ENCODE results near the gene PPIP5K1. TPM values are rescaled to one million over a fixed set of nuclear protein-coding genes. Genes with fewer than 3 reads are reported as not detected.

PPIP5K1 gene
- total and polyA plus RNA-seq, 7 donors, result 4.8 to 44.6 (median 13.7) TPM

DNA sequence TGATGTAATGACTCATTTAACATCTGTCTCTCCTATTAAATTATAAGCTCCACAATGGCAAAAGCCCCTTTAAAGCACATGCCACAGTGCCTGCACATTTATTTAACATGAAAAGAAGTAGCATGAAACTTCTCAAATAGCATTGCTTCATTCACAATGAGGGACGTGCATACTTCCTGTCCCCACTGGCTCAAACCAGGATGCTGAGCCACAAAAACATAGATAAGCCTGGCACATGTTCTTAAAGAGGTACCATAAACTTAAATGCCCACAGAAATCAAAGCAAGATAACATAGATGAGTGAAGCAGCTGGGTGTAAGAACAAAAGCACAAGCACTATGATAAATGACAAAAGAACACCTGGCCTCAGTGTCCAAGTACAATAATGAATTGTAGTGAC lies 100.8 kb downstream of the PPIP5K1 start:
- no peak overlapping the region for H3K4me3 ChIP-seq
- TF ChIP-seq EP300 (IDR thresholded peaks at IDR 0.05), result no peak
- TF ChIP-seq, protein P1, sequence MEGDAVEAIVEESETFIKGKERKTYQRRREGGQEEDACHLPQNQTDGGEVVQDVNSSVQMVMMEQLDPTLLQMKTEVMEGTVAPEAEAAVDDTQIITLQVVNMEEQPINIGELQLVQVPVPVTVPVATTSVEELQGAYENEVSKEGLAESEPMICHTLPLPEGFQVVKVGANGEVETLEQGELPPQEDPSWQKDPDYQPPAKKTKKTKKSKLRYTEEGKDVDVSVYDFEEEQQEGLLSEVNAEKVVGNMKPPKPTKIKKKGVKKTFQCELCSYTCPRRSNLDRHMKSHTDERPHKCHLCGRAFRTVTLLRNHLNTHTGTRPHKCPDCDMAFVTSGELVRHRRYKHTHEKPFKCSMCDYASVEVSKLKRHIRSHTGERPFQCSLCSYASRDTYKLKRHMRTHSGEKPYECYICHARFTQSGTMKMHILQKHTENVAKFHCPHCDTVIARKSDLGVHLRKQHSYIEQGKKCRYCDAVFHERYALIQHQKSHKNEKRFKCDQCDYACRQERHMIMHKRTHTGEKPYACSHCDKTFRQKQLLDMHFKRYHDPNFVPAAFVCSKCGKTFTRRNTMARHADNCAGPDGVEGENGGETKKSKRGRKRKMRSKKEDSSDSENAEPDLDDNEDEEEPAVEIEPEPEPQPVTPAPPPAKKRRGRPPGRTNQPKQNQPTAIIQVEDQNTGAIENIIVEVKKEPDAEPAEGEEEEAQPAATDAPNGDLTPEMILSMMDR (IDR thresholded peaks at IDR 0.05), result no peak
- no peak for TF ChIP-seq POLR2AphosphoS5 (IDR thresholded peaks at IDR 0.05)
- TF ChIP-seq POLR2A (IDR thresholded peaks at IDR 0.05), result no peak
- intact Hi-C loops (cut with DNase I), result loop anchor here (5.0 kb wide), 1 partner anchor 33 kb away; no protein-coding TSS in a partner anchor
- no peak overlapping the region for H3K27ac ChIP-seq
- WGBS, 2 donors, result 2 to 17% methylated on average over 1 of the region's 1 CpG
- no peaks in the 10 kb centered on the region for H3K27me3 ChIP-seq
- peaks cover 0 to 54% (median 2%) of the 10 kb centered on the region in 4 donors for H3K36me3 ChIP-seq
- DNase-seq, result no peak
- no peaks in the 10 kb centered on the region for H3K9me3 ChIP-seq
- peaks cover 0 to 35% (median 22%) of the 10 kb centered on the region in 4 donors for H3K4me1 ChIP-seq

DNA sequence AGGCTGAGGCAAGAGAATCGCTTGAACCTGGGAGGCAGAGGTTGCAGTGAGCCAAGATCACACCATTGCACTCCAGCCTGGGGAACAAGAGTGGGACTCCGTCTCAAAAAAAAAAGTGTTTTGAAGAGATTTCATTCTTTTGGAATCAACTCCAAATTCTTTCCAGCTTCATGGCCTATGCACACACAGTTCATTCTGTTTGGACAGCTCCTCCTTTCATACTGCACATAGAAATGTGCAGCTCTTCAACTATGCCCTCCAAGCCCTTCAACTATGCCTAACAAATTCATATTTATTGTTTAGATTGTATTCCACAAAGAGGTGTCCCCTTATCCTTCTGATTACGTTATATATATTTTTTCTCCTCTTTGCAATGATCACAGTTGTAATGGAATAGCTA lies 101.2 kb downstream of the PPIP5K1 start:
- Histone ChIP-seq H3K4me1 (peaks cover 0 to 34% (median 23%) of the 10 kb centered on the region in 4 donors), H3K4me3 (no peak overlapping the region), H3K9me3 (no peaks in the 10 kb centered on the region), H3K36me3 (peaks cover 0 to 54% (median 2%) of the 10 kb centered on the region in 4 donors), H3K27me3 (no peaks in the 10 kb centered on the region), H3K27ac (no peak overlapping the region)
- TF ChIP-seq, protein P1 (IDR thresholded peaks at IDR 0.05), result no peak
- TF ChIP-seq POLR2A (IDR thresholded peaks at IDR 0.05) (no peak), EP300 (IDR thresholded peaks at IDR 0.05) (no peak), POLR2AphosphoS5 (IDR thresholded peaks at IDR 0.05) (no peak)
- intact Hi-C loops (cut with DNase I), result loop anchor here (5.0 kb wide), 1 partner anchor 34 kb away; no protein-coding TSS in a partner anchor
- 71 to 82% methylated on average over 3 of the region's 3 CpGs for WGBS, 2 donors
- DNase-seq, result no peak

DNA sequence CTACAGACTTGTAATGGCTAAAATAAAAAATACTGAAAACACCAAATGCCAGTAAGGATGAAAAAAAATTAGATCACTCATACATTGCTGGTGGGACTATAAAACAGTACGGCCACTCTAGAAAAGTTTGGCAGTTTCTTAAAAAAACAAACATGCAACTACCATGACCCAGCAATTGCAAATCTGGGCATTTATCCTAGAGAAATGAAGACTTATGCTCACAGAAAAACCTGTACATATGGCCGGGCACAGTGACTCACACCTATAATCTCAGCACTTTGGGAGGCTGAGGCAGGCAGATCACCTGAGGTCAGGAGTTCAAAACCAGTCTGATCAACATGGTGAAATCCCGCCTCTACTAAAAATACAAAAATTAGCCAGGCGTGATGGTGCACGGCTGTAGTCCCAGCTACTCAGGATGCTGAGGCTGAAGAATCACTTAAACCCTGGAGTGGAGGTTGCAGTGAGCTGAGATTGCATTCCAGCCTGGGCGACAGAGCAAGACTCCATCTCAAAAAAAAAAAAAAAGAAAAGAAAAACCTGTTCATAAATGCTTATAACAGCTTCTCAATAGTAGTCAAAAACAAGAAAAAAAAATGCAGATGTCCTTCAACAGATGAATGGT lies 102.6 kb downstream of the PPIP5K1 start:
- no peaks in the 10 kb centered on the region for H3K27me3 ChIP-seq
- peaks cover 0 to 58% (median 2%) of the 10 kb centered on the region in 4 donors for H3K36me3 ChIP-seq
- H3K4me3 ChIP-seq, result no peak overlapping the region
- 90 to 94% methylated on average over 6 of the region's 6 CpGs for WGBS, 2 donors
- DNase-seq, result no peak
- H3K9me3 ChIP-seq, result no peaks in the 10 kb centered on the region
- no peak overlapping the region for H3K27ac ChIP-seq
- no peak for TF ChIP-seq POLR2AphosphoS5 (IDR thresholded peaks at IDR 0.05)
- TF ChIP-seq POLR2A (IDR thresholded peaks at IDR 0.05), result no peak
- TF ChIP-seq, protein P1 (IDR thresholded peaks at IDR 0.05), result no peak
- TF ChIP-seq EP300 (IDR thresholded peaks at IDR 0.05), result no peak
- intact Hi-C loops (cut with DNase I), result loop anchor here (5.0 kb wide), 1 partner anchor 35 kb away; no protein-coding TSS in a partner anchor
- peaks cover 0 to 28% (median 19%) of the 10 kb centered on the region in 4 donors for H3K4me1 ChIP-seq

DNA sequence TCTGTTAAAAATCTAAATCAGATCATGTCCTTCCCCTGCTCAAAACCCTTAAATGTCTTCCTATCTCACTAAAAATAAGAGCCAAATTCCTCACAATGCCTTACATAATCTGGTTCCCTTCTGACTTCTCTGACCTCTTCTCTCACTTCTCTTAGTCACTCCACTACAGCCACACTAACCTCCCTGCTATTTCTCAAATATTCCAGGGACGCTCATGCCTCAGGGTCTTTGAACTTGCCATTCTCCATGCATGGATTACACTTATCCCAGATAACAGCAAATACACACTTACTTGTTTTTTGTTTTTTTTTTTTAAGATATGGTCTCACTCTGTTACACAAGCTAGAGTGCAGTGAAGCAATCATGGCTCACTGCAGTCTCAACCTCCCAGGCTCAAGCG lies 105.6 kb downstream of the PPIP5K1 start:
- intact Hi-C loops (cut with DNase I), result no loop called here
- Histone ChIP-seq H3K36me3 (peaks cover 0 to 73% (median 5%) of the 10 kb centered on the region in 4 donors), H3K4me1 (peaks cover 0 to 13% (median 3%) of the 10 kb centered on the region in 4 donors), H3K27me3 (no peaks in the 10 kb centered on the region), H3K4me3 (no peak overlapping the region), H3K9me3 (no peaks in the 10 kb centered on the region), H3K27ac (no peak overlapping the region)
- DNase-seq, result no peak
- 94 to 96% methylated on average over 2 of the region's 2 CpGs for WGBS, 2 donors
- TF ChIP-seq EP300 (IDR thresholded peaks at IDR 0.05) (no peak), POLR2AphosphoS5 (IDR thresholded peaks at IDR 0.05) (no peak)

Small RNA genes lying within 50 kb of the gene (small RNA-seq; reads per million reads assigned to genes)
- gene RNU6-554P (0 reads per million in 3 donors), gene RNU6-610P (0 reads per million in 3 donors)

Other genes starting within 250 kb of the PPIP5K1 start
- 10 to 100 TPM; 14.6 to 19.7 (median 19.7) TPM for gene ZSCAN29, start 219.2 kb downstream of the PPIP5K1 start, total RNA-seq
- gene ZSCAN29, start 219.2 kb downstream of the PPIP5K1 start, polyA plus RNA-seq, result 10 to 100 TPM in 1 of 3 donors, 1 to 10 TPM in 2; 6.0 to 11.1 (median 6.9) TPM
- 10 to 100 TPM; 10.2 to 14.6 (median 12.1) TPM for gene TUBGCP4, start 219.1 kb downstream of the PPIP5K1 start, total RNA-seq
- 10 to 100 TPM in 1 of 3 donors, 1 to 10 TPM in 2; 1.8 to 11.2 (median 2.5) TPM for gene TUBGCP4, start 219.1 kb downstream of the PPIP5K1 start, polyA plus RNA-seq
- gene TP53BP1, start 97.1 kb downstream of the PPIP5K1 start, total RNA-seq, result 10 to 100 TPM; 38.3 to 63.4 (median 41.1) TPM
- gene TP53BP1, start 97.1 kb downstream of the PPIP5K1 start, polyA plus RNA-seq, result 10 to 100 TPM in 1 of 3 donors, 1 to 10 TPM in 2; 1.8 to 13.5 (median 6.6) TPM
- 10 to 100 TPM; 25.2 to 61.2 (median 32.3) TPM for gene MAP1A, start 72.6 kb downstream of the PPIP5K1 start, total RNA-seq
- gene MAP1A, start 72.6 kb downstream of the PPIP5K1 start, polyA plus RNA-seq, result 1 to 10 TPM in 2 of 3 donors, under 1 TPM in 1; 0.23 to 4.8 (median 1.2) TPM
- 1 to 10 TPM in 1 of 4 donors, under 1 TPM in 1, not detected in 2; 0.83 to 1.1 TPM for gene CKMT1B, start 3.8 kb upstream of the PPIP5K1 start, total RNA-seq
- gene CKMT1B, start 3.8 kb upstream of the PPIP5K1 start, polyA plus RNA-seq, result 100 to 1,000 TPM in 2 of 3 donors, 10 to 100 TPM in 1; 66.1 to 153 (median 128) TPM
- gene STRC, start 28.6 kb upstream of the PPIP5K1 start, total RNA-seq, result under 1 TPM in 3 of 4 donors, not detected in 1; under 0.01 to 0.71 (median 0.68) TPM
- under 1 TPM in 1 of 3 donors, not detected in 2; 0.51 TPM for gene STRC, start 28.6 kb upstream of the PPIP5K1 start, polyA plus RNA-seq
- 1 to 10 TPM; 1.8 to 6.9 (median 5.2) TPM for gene CATSPER2, start 58.6 kb upstream of the PPIP5K1 start, total RNA-seq
- gene CATSPER2, start 58.6 kb upstream of the PPIP5K1 start, polyA plus RNA-seq, result 1 to 10 TPM in 1 of 3 donors, under 1 TPM in 1, not detected in 1; under 0.01 to 3.4 TPM
- 1 to 10 TPM in 1 of 4 donors, under 1 TPM in 1, not detected in 2; 0.36 to 1.8 TPM for gene CKMT1A, start 103.7 kb upstream of the PPIP5K1 start, total RNA-seq
- gene CKMT1A, start 103.7 kb upstream of the PPIP5K1 start, polyA plus RNA-seq, result 100 to 1,000 TPM in 2 of 3 donors, 10 to 100 TPM in 1; 64.3 to 114 (median 105) TPM
- 10 to 100 TPM; 62.0 to 66.2 (median 63.4) TPM for gene PDIA3, start 156.2 kb upstream of the PPIP5K1 start, total RNA-seq
- 100 to 1,000 TPM in 1 of 3 donors, 10 to 100 TPM in 2; 36.6 to 430 (median 82.5) TPM for gene PDIA3, start 156.2 kb upstream of the PPIP5K1 start, polyA plus RNA-seq
- gene ELL3, start 186.8 kb upstream of the PPIP5K1 start, total RNA-seq, result 1 to 10 TPM; 1.9 to 6.4 (median 4.3) TPM
- gene ELL3, start 186.8 kb upstream of the PPIP5K1 start, polyA plus RNA-seq, result 10 to 100 TPM; 31.1 to 45.8 (median 36.0) TPM
- 100 to 1,000 TPM; 625 to 803 (median 718) TPM for gene SERF2, start 202.1 kb upstream of the PPIP5K1 start, total RNA-seq
- gene SERF2, start 202.1 kb upstream of the PPIP5K1 start, polyA plus RNA-seq, result 1,000 to 10,000 TPM; 1,723 to 3,090 (median 2,981) TPM
- gene SERINC4, start 210.0 kb upstream of the PPIP5K1 start, total RNA-seq, result under 1 TPM in 1 of 4 donors, not detected in 3; 0.27 TPM
- under 1 TPM in 2 of 3 donors, not detected in 1; 0.60 to 0.61 TPM for gene SERINC4, start 210.0 kb upstream of the PPIP5K1 start, polyA plus RNA-seq
- 10 to 100 TPM in 2 of 4 donors, 1 to 10 TPM in 2; 3.6 to 22.8 (median 10.4) TPM for gene HYPK, start 210.4 kb upstream of the PPIP5K1 start, total RNA-seq
- 10 to 100 TPM; 13.8 to 22.2 (median 14.7) TPM for gene HYPK, start 210.4 kb upstream of the PPIP5K1 start, polyA plus RNA-seq
- 10 to 100 TPM; 12.7 to 20.0 (median 15.2) TPM for gene MFAP1, start 234.5 kb upstream of the PPIP5K1 start, total RNA-seq
- gene MFAP1, start 234.5 kb upstream of the PPIP5K1 start, polyA plus RNA-seq, result 10 to 100 TPM; 21.0 to 27.0 (median 22.9) TPM
- 10 to 100 TPM in 3 of 4 donors, 1 to 10 TPM in 1; 8.9 to 11.6 (median 11.0) TPM for gene WDR76, start 236.8 kb upstream of the PPIP5K1 start, total RNA-seq
- gene WDR76, start 236.8 kb upstream of the PPIP5K1 start, polyA plus RNA-seq, result 1 to 10 TPM; 1.2 to 5.4 (median 2.5) TPM